Fibroblast of skin of left quadriceps (primary cell): ENCODE measurements around the gene LYSMD1.
"Not testable (repeated sequence)": the region's sequence is repeated elsewhere in the genome, so short reads cannot be mapped to it uniquely, and the experiment has no call there.

Source experiments
- DNase-seq, 2 experiments: peaks; one replicate each; pipeline ENCODE4 v3.0.0-alpha.2; 2013; ENCODE audit warnings: low read depth in 2 of 2

Gene LYSMD1

GRCh38 chr1:151165738-151166504 lies at the start of gene LYSMD1, which contains the start of gene SCNM1:
Gene LYSMD1 (minus strand): TSS chr1:151165902. CDS start chr1:151165258, 644 bp downstream.
Gene SCNM1 (plus strand): TSS chr1:151166144. CDS start chr1:151166153, 9 bp downstream.
- peak; percentile 99 for DNase-seq

- DNase-seq = no peak
Observed at GRCh38 chr1:151213560-151213959, 47.9 kb upstream of the LYSMD1 start.

GRCh38 chr1:151211972-151212705 lies 46.4 kb upstream of the LYSMD1 start:
- DNase-seq = no peak

- DNase-seq = no peak
Observed at GRCh38 chr1:151210830-151211229, 45.1 kb upstream of the LYSMD1 start.

GRCh38 chr1:151205381-151205965 lies 39.8 kb upstream of the LYSMD1 start:
- DNase-seq = not testable (repeated sequence)

GRCh38 chr1:151199873-151200581 lies 34.3 kb upstream of the LYSMD1 start:
- DNase-seq = peak; percentile 92 to 93

- peak; percentile 96 to 97 for DNase-seq
Observed at GRCh38 chr1:151198254-151199127, 32.8 kb upstream of the LYSMD1 start, which contains the start of gene PIP5K1A. Gene PIP5K1A (plus strand): TSS chr1:151198552. CDS start chr1:151198997, 445 bp downstream.

- DNase-seq = no peak
Observed at GRCh38 chr1:151197863-151198253, 32.2 kb upstream of the LYSMD1 start.

GRCh38 chr1:151196292-151196800 lies 30.6 kb upstream of the LYSMD1 start:
- DNase-seq = peak; percentile 78 to 81

GRCh38 chr1:151194894-151195594 lies 29.3 kb upstream of the LYSMD1 start:
- peak; percentile 74 to 80 for DNase-seq

- no peak for DNase-seq
Observed at GRCh38 chr1:151193856-151194255, 28.2 kb upstream of the LYSMD1 start.

- no peak for DNase-seq
Observed at GRCh38 chr1:151193304-151193703, 27.6 kb upstream of the LYSMD1 start.

- no peak for DNase-seq
Observed at GRCh38 chr1:151192047-151192446, 26.3 kb upstream of the LYSMD1 start.

- DNase-seq = peak; percentile 72 to 75
Observed at GRCh38 chr1:151189637-151190445, 24.1 kb upstream of the LYSMD1 start, which contains the start of gene VPS72. Gene VPS72 (minus strand): TSS chr1:151190197. CDS start chr1:151190121, 76 bp downstream.

GRCh38 chr1:151188667-151189066 lies 23.0 kb upstream of the LYSMD1 start:
- not testable (repeated sequence) for DNase-seq

GRCh38 chr1:151187205-151187604 lies 21.5 kb upstream of the LYSMD1 start:
- DNase-seq = no peak

- no peak for DNase-seq
Observed at GRCh38 chr1:151184211-151184610, 18.5 kb upstream of the LYSMD1 start.

- no peak for DNase-seq
Observed at GRCh38 chr1:151176514-151177045, 10.9 kb upstream of the LYSMD1 start.

GRCh38 chr1:151175863-151176262 lies 10.2 kb upstream of the LYSMD1 start, which contains the start of gene TMOD4:
Gene TMOD4 (minus strand): TSS chr1:151175981. CDS start chr1:151174875, 1,106 bp downstream.
- no peak for DNase-seq
